ENCODE results near the gene SMAD5.

Gene SMAD5

GRCh38 chr5:136153581-136154236 lies 21.1 kb downstream of the SMAD5 start:
- in situ Hi-C loops (cut with MboI; ENCODE audit: low sequenced_read_pairs), result no loop called here

DNA sequence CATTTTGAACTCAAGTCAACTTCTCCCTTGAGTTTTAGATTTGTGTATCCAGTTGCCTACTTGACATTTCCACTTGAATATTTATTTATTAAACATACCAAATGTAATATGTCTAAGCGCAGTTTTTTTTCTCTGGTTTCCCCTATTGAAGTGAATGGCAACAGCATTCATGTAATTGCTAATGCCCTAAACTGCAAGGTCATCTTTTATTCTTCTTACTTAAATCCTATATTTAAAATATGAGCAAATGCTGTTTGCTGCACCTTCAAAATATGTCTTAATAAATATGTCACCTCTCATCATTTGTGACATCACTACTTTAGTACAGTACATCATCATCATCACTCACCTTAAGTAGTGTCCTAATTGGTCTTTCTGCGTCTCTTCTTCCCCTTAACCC lies 22.4 kb downstream of the SMAD5 start:
- in situ Hi-C loops (cut with MboI; ENCODE audit: low sequenced_read_pairs), result no loop called here

DNA sequence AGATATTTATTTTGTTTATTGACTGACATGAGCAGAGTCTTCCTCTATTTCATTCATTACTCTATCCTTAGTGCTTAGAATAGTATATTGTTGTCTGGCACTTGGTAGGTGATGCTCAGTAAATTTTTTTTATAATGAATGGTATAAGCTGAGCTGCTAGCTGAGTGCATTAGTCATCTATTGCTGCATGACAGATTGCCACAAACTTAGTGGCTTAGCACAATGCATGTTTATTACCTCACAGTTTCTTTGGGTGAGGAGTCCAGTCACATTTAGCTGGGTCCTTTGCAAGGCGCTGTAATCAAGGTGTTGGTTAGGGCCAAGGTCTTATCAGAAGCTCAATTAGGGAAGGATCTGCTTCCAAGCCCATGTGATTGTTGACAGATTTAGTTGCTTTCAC lies 23.1 kb downstream of the SMAD5 start:
- in situ Hi-C loops (cut with MboI; ENCODE audit: low sequenced_read_pairs), result no loop called here

GRCh38 chr5:136157514-136157913 lies 24.9 kb downstream of the SMAD5 start:
- in situ Hi-C loops (cut with MboI; ENCODE audit: low sequenced_read_pairs), result no loop called here

DNA sequence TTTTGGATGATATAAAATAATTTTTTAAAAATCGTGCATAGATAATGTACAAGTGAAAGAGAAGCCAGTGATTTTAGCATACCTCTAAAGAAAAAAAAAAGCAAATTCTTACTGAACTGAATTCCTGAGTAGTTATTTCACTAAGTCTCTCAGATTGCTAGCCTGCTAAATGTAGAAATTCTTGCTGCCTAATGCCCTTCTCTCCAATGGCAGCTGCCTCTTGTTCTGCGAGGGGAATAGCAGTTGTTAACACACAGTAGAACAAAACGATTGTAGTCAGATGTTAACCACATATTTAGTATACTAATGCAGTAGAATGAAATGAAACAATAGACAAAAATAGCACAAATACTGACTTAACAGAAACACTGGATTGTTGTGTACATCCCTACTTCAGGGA lies 26.8 kb downstream of the SMAD5 start:
- in situ Hi-C loops (cut with MboI; ENCODE audit: low sequenced_read_pairs), result no loop called here

- in situ Hi-C loops (cut with MboI; ENCODE audit: low sequenced_read_pairs), result no loop called here
These were observed 29.4 kb downstream of the SMAD5 start for GRCh38 chr5:136162008-136162407.

DNA sequence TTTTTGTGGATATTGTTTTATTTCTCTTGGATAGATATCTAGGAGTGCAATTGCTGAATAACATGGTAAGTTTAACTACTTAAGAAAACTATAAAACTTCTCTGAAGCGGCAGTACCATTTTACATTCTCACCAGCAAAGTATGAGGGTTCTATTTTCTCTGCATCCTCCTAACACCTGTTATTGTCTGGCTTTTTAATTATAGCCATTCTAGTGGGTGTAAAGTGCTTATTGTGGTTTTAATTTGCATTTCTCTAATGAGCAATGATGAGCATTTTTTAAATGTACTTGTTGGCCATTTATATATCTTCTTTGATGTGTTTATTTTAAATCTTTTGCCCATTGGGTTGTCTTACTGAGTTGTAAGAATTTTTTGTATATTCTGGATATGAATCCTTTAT lies 31.6 kb downstream of the SMAD5 start:
- in situ Hi-C loops (cut with MboI; ENCODE audit: low sequenced_read_pairs), result no loop called here

- in situ Hi-C loops (cut with MboI; ENCODE audit: low sequenced_read_pairs), result no loop called here
These were observed 34.3 kb downstream of the SMAD5 start for GRCh38 chr5:136166909-136167308.

DNA sequence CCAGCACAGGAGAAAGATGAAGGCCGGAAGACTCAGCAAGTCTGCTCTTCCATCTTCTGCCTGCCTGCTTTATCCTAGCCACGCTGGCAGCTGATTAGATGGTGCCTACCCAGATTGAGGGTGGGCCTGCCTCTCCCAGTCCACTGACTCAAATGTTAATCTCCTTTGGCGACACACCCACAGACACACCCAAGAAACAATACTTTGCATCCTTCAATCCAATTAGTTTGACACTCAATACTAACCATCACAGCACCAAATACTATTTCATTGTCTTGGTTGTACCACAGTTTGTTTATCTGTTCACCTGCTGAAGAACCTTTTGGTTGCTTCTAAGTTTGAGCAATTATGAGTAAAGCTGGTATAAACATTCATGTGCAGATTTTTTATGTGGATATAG lies 36.6 kb downstream of the SMAD5 start:
- in situ Hi-C loops (cut with MboI; ENCODE audit: low sequenced_read_pairs), result no loop called here

DNA sequence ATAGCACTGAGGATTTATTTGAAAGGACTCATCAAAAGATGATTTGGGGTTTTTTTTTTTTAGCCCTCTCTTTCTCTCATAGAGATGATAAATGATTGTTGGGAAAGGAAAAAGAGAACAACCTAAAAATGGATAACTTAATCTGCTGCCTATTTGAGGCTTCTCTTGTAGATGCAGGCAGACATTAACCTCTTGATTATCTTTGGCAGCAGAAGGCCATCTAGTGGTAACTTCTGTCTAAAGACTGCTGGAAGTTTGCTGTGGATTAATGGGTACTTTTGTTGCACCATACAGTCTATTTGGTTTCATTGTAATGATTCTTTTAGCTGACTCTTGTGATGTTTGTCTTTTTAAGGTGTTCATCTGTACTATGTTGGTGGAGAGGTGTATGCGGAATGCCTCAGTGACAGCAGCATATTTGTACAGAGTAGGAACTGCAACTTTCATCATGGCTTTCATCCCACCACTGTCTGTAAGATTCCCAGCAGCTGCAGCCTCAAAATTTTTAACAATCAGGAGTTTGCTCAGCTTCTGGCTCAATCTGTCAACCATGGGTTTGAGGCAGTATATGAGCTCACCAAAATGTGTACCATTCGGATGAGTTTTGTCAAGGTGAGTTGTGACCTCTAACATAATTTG lies 41.5 kb downstream of the SMAD5 start:
- in situ Hi-C loops (cut with MboI; ENCODE audit: low sequenced_read_pairs), result no loop called here

DNA sequence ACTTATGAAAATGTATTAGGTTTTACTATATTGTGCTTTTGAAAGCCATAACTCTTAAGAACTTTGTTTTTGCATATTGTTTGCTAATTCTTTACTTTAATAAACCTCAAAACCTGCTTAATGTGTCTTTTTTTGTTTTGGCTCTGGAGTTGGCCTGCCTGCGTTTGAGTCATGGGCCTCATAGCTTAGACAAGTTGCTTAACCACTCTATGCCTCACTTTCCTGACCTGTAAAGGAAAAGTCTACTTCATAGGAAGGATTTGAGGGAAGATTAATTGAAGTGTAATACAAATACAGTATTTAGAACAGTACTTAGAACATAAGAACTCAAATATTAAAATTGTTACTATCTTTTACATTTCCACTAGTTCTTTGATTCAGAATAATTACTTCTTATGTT lies 50.0 kb downstream of the SMAD5 start:
- in situ Hi-C loops (cut with MboI; ENCODE audit: low sequenced_read_pairs), result no loop called here

- in situ Hi-C loops (cut with MboI; ENCODE audit: low sequenced_read_pairs), result no loop called here
These were observed 53.5 kb downstream of the SMAD5 start for GRCh38 chr5:136185974-136186665.

DNA sequence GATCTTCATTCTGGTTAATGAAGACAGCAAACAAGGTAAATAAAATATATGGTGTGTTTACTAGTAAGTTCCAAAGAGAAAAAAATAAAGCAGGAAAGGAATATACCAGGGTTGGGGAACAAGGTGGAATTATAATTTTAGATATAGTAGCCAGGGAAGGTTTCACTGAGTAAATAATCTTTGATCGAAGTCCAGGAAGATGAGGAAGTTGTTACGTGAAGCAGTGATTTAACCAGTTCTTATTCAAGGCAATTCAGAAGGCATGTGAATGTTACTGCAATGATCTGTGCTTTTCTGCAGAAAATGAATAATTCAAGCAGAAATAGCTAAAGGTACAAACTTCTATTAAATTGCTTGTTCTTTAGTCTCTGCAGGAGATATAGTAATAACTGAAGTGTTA lies 54.2 kb downstream of the SMAD5 start:
- in situ Hi-C loops (cut with MboI; ENCODE audit: low sequenced_read_pairs), result no loop called here

GRCh38 chr5:136188859-136189258 lies 56.2 kb downstream of the SMAD5 start:
- in situ Hi-C loops (cut with MboI; ENCODE audit: low sequenced_read_pairs), result no loop called here

- in situ Hi-C loops (cut with MboI; ENCODE audit: low sequenced_read_pairs), result no loop called here
These were observed 57.6 kb downstream of the SMAD5 start for GRCh38 chr5:136190091-136190720.

DNA sequence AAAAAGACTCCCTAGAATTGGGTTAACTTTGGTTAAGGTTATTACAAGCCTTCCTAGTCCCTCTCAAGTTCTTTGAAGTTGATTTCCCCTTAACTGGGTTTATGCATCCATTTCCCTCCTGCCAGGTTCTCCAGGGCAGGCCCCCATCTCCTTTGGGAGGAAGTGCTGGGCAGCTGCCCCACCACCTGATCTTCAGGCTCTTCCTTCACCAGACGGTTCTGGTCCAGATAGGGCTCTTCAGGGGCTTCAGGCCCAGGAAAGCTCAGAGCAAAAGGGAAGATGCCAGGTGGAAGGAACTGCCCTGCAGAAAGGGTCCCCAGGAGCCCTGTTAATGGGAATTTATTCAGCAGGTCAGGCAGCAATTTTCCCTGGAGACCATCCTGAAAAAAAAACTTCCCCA lies 58.3 kb downstream of the SMAD5 start:
- in situ Hi-C loops (cut with MboI; ENCODE audit: low sequenced_read_pairs), result no loop called here

DNA sequence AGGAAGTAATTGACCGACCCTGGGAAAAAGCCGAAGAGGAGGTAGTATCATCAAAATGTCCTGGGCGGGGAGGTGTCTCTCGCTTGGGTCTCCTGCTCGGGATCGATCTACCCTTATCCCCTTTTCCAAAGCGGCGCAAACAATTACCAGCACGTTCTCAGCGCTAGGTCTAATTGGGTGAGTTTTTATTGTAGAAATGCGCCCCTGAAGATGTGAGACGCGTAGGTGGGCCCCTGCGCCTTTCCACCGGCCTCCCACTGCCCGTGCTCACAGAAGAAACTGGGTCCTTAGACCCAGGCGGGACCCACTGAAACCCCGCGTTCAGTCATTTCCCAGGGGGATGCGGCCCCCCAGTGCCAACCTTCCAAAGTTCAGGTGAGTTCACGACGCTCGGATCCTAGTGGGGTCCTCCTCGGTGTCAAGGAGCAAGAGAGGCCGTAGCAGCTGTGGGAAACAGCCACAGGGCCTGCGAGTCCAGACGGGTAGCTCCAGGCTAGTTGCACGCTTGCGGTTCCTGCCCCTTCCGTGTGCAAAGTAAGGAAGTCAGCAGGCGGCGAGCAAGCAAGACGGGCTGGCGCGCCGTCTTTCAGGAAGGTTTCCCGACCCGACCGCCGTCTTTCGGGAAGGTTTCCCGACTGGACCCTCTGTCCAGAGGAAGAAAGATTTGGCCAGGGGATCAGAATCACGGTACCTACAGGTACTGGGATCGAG lies 58.8 kb downstream of the SMAD5 start:
- in situ Hi-C loops (cut with MboI; ENCODE audit: low sequenced_read_pairs), result no loop called here

- in situ Hi-C loops (cut with MboI; ENCODE audit: low sequenced_read_pairs), result no loop called here
These were observed 59.4 kb downstream of the SMAD5 start for GRCh38 chr5:136192015-136192525.

DNA sequence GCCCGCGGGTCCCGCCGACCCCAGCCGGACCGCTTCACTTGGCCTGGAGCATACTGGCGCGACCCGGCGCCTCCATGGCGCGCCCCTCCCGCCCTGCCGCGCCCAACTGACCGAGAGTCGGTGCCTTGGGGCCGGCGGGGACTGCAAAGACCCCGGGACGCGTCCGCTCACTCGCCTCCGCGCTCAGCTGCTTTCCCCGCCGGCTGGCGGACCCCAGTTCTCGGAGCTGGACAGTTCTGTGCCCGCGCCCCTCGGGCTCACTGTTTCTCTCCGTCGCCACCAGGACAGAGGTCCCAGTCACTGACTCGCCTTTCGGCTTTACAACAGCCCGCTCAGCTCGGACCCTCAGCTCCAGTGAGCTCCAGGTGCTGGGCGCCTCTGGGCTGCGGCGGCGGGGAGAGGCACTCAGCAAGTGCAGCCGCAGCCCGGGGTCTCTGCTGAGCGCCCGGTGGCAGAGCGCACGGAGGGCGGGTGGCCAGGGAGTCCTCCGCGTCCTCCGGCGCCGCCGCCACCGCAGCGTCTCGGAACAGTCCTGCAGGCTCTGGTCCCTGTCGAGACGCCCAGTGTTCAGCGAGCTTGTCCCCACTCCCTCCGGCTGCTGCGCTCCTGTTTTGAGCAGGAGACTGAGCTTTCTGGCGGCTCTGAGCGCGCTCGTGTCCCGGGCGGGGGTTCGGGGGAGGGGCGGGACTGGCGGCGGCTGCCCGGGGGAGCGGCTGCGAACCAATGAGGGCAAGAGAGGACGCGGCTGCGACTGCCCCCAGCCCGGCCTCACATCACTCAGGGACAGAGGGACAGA lies 60.1 kb downstream of the SMAD5 start, which contains the start of gene SMIM32:
TSS of gene SMIM32 (minus strand) at position 637 of the 796 bp plus-strand sequence. CDS start 638 bp downstream, outside the sequence.
- in situ Hi-C loops (cut with MboI; ENCODE audit: low sequenced_read_pairs), result no loop called here

DNA sequence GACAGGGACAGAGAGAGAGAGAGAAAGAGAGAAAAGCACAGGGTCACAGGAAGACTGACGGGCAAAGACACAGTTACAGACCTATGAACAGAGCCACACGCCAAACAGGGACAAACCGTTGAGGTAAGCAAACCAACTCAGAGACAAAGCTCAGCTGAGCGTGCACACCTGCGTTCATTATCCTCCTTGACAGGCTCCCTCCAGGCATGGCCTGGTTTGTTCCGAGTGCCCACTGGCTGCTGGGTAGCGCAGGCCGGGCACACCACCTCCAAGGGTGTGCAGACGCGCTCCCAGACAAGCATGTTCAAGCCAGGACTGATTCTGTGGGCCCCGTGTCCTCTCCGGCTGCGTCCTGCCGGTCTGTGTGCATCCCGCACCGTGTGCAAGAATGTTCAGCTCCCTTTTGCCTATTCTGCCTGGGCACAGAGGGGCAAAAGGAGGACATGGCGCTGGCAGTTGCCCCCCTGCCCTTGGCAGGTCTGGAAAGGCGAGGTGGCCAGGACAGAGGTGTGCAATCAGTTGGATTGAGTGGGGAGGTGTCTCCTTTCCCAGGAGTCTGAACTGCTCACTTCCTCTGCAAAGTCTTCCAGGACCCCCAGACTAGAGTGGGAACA lies 60.8 kb downstream of the SMAD5 start:
- in situ Hi-C loops (cut with MboI; ENCODE audit: low sequenced_read_pairs), result no loop called here
